Neural cell (in vitro differentiated cells): ENCODE data around the gene WDTC1. TPM values are rescaled to one million over a fixed set of nuclear protein-coding genes. Genes with fewer than 3 reads are reported as not detected.
A peak's percentile ranks its signal among the peaks of the same experiment; 100 is the strongest.

Experiments
- H2AFZ ChIP-seq: fragments of 200-600, 300-800 bp; sonication (generic), shearing (Covaris generic); 2 replicates; pipeline ENCODE4 v1.6.0; 2014; ENCODE audit warnings: low read depth, mild to moderate bottlenecking, antibody characterized with exemption, low read length, moderate library complexity
- H3F3A ChIP-seq: fragments of 200-600 bp; shearing (Covaris generic); 2 replicates; pipeline ENCODE4 v1.6.1; 2016; ENCODE audit warnings: mild to moderate bottlenecking, moderate library complexity, mixed read lengths, antibody characterized with exemption, low read length; ENCODE audit not compliant: insufficient read depth, poor library complexity, severe bottlenecking
- H3K27ac ChIP-seq: fragments of 200-600, 300-800 bp; sonication (generic), shearing (Covaris generic); 2 replicates; pipeline ENCODE4 v1.5.1; 2014; ENCODE audit warnings: mild to moderate bottlenecking, low read length, moderate library complexity
- H3K27me3 ChIP-seq: fragments of 300-800, 200-600 bp; sonication (generic), shearing (Covaris generic); 2 replicates; pipeline ENCODE4 v1.6.0; 2014; ENCODE audit warnings: mild to moderate bottlenecking, low read depth, low read length, moderate library complexity; ENCODE audit not compliant: insufficient read depth
- H3K36me3 ChIP-seq: fragments of 300-800, 200-600 bp; sonication (generic), shearing (Covaris generic); 2 replicates; pipeline ENCODE4 v1.5.1; 2014; ENCODE audit warnings: mild to moderate bottlenecking, antibody characterized with exemption, low read length, moderate library complexity; ENCODE audit not compliant: insufficient read depth
- H3K4me2 ChIP-seq: fragments of 300-800, 200-600 bp; sonication (generic), shearing (Covaris generic); 2 replicates; pipeline ENCODE4 v1.6.0; 2014; ENCODE audit warnings: mild to moderate bottlenecking, low read length
- H3K4me3 ChIP-seq: fragments of 300-800, 200-600 bp; sonication (generic), shearing (Covaris generic); 2 replicates; pipeline ENCODE4 v1.5.1; 2014; ENCODE audit warnings: mild to moderate bottlenecking, low read length, moderate library complexity
- H3K79me2 ChIP-seq: fragments of 200-600 bp; shearing (Covaris generic); replicated peaks from 2 replicates; pipeline ENCODE4 v1.6.0; 2014; ENCODE audit warnings: mild to moderate bottlenecking, low read length, moderate library complexity; ENCODE audit not compliant: insufficient read depth
- H3K9ac ChIP-seq: fragments of 300-800, 200-600 bp; sonication (generic), shearing (Covaris generic); 2 replicates; pipeline ENCODE4 v1.6.1; 2016; ENCODE audit warnings: mild to moderate bottlenecking, low read length, mixed read lengths
- H3K9me2 ChIP-seq: fragments of 200-600 bp; shearing (Covaris generic); 2 replicates; pipeline ENCODE4 v1.6.1; 2016; ENCODE audit warnings: mild to moderate bottlenecking, low read length, mixed read lengths; ENCODE audit not compliant: insufficient read depth
- H3K9me3 ChIP-seq: fragments of 200-600, 300-800 bp; sonication (generic), shearing (Covaris generic); 2 replicates; pipeline ENCODE4 v1.6.1; 2016; ENCODE audit warnings: mild to moderate bottlenecking, mixed run types, low read length, moderate library complexity, mixed read lengths
- H4K20me1 ChIP-seq: fragments of 200-600 bp; shearing (Covaris generic); 2 replicates; pipeline ENCODE4 v1.6.1; 2016; ENCODE audit warnings: mild to moderate bottlenecking, mixed run types; ENCODE audit not compliant: insufficient read depth
- EP300 ChIP-seq: fragments of 450-650 bp; conservative IDR thresholded peaks from 2 replicates; pipeline ENCODE4 v1.6.1; 2014; ENCODE audit warnings: antibody characterized with exemption, mild to moderate bottlenecking, moderate library complexity; ENCODE audit not compliant: poor library complexity, severe bottlenecking
- EZH2 ChIP-seq: fragments of 200-600, 300-800 bp; shearing (Covaris generic), sonication (generic); IDR thresholded peaks from 2 replicates; pipeline ENCODE4 v1.6.1; 2014; ENCODE audit warnings: antibody characterized with exemption, low read length, borderline replicate concordance, mild to moderate bottlenecking; ENCODE audit not compliant: insufficient read depth, poor library complexity, severe bottlenecking
- MXI1 ChIP-seq: fragments of 450-650 bp; conservative IDR thresholded peaks from 2 replicates; pipeline ENCODE4 v1.6.1; 2014; ENCODE audit warnings: antibody characterized with exemption, mild to moderate bottlenecking; ENCODE audit not compliant: poor library complexity, severe bottlenecking
- POLR2AphosphoS5 ChIP-seq: IDR thresholded peaks from 2 replicates; pipeline ENCODE4 v1.6.1; 2012
- RAD21 ChIP-seq: fragments of 450-650 bp; conservative IDR thresholded peaks from 2 replicates; pipeline ENCODE4 v1.6.1; 2014; ENCODE audit warnings: antibody characterized with exemption, mild to moderate bottlenecking, moderate library complexity
- REST ChIP-seq: IDR thresholded peaks from 2 replicates; pipeline ENCODE4 v1.6.1; 2012; ENCODE audit warnings: borderline replicate concordance
- SMC3 ChIP-seq: fragments of 450-650 bp; conservative IDR thresholded peaks from 2 replicates; pipeline ENCODE4 v1.6.1; 2014; ENCODE audit warnings: antibody characterized with exemption, mild to moderate bottlenecking, moderate library complexity; ENCODE audit not compliant: poor library complexity
- TAF1 ChIP-seq: IDR thresholded peaks from 2 replicates; pipeline ENCODE4 v1.6.1; 2012; ENCODE audit warnings: low read depth
- polyA plus RNA-seq: library from polyadenylated mRNA; depleted of rRNA; stranded (reverse); fragments of >200 nt; gene quantifications from 2 replicates; pipeline ENCODE4 v1.2.3, GENCODE V29; 2014
- TF ChIP-seq, protein P1 (sequence below): fragments of 450-650 bp; IDR thresholded peaks from 2 replicates; pipeline ENCODE4 v1.5.1; 2014; ENCODE audit warnings: antibody characterized with exemption, mild to moderate bottlenecking, moderate library complexity; ENCODE audit not compliant: poor library complexity, severe bottlenecking

Gene WDTC1
- polyA plus RNA-seq, 1 donor from 2014 or later: 10.9 TPM

GRCh38 chr1:27235827-27236226, 1.4 kb downstream of the WDTC1 start:
- Histone ChIP-seq H3F3A (no peaks in the 10 kb centered on the region), H2AFZ (no peak overlapping the region), H4K20me1 (no peaks in the 10 kb centered on the region), H3K27ac (no peak overlapping the region), H3K9me3 (no peaks in the 10 kb centered on the region), H3K79me2 (peaks cover 16% of the 10 kb centered on the region), H3K36me3 (no peaks in the 10 kb centered on the region), H3K4me2 (peak overlapping the region; percentile 86), H3K9ac (peak overlapping the region; percentile 66), H3K4me3 (peak overlapping the region; percentile 69), H3K9me2 (no peaks in the 10 kb centered on the region), H3K27me3 (no peaks in the 10 kb centered on the region)
- TF ChIP-seq REST (no peak), RAD21 (no peak), POLR2AphosphoS5 (no peak), SMC3 (no peak), EZH2 (no peak), TAF1 (no peak), EP300 (no peak)

DNA sequence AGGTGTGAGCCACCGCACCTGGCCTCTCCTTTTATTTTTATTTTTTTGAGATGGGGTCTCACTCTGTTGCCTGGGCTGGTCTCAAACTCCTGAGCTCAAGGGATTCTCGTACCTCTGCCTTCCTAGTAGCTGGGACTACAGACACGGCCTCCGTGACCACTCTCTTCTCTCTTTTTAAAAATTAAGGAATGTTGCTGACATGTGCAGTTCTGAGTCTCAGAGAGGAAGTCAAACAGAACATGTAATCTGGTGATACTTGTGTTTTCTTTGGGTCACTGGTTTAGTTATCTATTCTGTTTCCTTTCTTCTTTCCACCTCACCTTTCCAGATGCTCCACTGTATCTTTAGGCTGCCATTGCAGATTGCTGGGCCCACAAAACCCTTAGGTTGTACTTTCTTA, 2.7 kb downstream of the WDTC1 start:
- no peaks in the 10 kb centered on the region for H3K36me3 ChIP-seq
- H3K9me2 ChIP-seq: no peaks in the 10 kb centered on the region
- no peak overlapping the region for H3K27ac ChIP-seq
- no peak for TF ChIP-seq RAD21
- no peak for TF ChIP-seq EZH2
- no peak for TF ChIP-seq TAF1
- H4K20me1 ChIP-seq: no peaks in the 10 kb centered on the region
- H3F3A ChIP-seq: no peaks in the 10 kb centered on the region
- H3K9me3 ChIP-seq: no peaks in the 10 kb centered on the region
- H3K4me3 ChIP-seq: no peak overlapping the region
- H3K27me3 ChIP-seq: no peaks in the 10 kb centered on the region
- peaks cover 19% of the 10 kb centered on the region for H3K79me2 ChIP-seq
- H3K4me2 ChIP-seq: no peak overlapping the region
- H2AFZ ChIP-seq: no peak overlapping the region
- no peak overlapping the region for H3K9ac ChIP-seq

DNA sequence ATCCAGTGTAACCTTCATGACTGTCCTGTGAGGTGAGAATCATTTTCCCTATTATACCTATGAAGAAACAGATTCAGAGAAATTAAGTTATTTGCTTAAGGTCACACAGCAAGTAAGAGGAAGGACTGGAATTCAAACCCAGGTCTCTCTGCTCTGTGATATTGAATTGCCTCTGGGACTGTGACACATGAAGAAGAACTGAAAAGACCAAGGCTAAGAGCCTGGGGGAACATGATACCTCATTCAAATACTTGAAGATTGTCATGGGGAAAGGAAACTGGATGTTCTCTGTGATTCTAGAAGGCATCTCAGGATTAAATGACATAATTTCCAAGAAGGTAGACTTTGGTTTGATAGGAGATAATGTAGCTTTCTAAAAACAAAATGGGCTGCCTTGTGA, 3.6 kb downstream of the WDTC1 start:
- TF ChIP-seq EZH2 (no peak), RAD21 (no peak), POLR2AphosphoS5 (no peak), TAF1 (no peak), SMC3 (no peak), MXI1 (no peak), REST (no peak), EP300 (no peak)
- TF ChIP-seq, protein P1, sequence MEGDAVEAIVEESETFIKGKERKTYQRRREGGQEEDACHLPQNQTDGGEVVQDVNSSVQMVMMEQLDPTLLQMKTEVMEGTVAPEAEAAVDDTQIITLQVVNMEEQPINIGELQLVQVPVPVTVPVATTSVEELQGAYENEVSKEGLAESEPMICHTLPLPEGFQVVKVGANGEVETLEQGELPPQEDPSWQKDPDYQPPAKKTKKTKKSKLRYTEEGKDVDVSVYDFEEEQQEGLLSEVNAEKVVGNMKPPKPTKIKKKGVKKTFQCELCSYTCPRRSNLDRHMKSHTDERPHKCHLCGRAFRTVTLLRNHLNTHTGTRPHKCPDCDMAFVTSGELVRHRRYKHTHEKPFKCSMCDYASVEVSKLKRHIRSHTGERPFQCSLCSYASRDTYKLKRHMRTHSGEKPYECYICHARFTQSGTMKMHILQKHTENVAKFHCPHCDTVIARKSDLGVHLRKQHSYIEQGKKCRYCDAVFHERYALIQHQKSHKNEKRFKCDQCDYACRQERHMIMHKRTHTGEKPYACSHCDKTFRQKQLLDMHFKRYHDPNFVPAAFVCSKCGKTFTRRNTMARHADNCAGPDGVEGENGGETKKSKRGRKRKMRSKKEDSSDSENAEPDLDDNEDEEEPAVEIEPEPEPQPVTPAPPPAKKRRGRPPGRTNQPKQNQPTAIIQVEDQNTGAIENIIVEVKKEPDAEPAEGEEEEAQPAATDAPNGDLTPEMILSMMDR: no peak
- Histone ChIP-seq H3K36me3 (no peaks in the 10 kb centered on the region), H3K9ac (no peak overlapping the region), H3K9me2 (no peaks in the 10 kb centered on the region), H3K4me3 (no peak overlapping the region), H3K79me2 (peaks cover 19% of the 10 kb centered on the region), H2AFZ (no peak overlapping the region), H4K20me1 (no peaks in the 10 kb centered on the region), H3K27ac (no peak overlapping the region), H3F3A (no peaks in the 10 kb centered on the region), H3K9me3 (no peaks in the 10 kb centered on the region), H3K27me3 (no peaks in the 10 kb centered on the region), H3K4me2 (no peak overlapping the region)
